Measurements from ENCODE around the gene NEDD4.

DNA sequence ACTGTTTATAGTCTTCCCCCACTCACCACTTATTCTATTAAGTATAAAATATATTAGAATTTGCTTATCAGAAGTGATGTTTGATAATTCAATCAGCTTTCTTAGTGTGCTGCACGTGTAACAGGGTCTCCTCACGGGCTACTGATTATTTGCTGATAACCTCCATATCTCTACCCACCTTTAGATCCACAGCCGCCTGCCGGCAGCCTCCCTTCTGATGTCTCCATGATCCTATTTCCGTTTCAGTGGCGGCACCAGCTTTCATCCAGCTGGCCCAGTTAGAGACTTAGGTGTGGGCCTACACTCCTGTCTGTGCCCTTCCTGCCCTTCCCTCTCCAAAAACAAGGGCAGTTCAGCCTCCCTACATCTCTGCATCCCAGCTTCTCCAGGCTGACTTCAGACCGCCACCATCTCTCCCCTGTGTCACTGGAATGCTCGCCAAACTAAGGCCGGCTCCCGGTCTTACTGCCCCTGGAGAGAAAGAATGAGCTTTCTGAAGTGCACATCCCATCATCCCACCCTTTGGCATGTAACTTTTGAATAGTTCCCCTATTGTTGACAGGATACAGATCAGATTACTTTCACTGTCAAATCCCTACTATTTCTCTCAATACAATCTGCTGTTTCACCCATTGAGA is 173.9 kb downstream of the NEDD4 start:
- TF ChIP-seq, protein P1, sequence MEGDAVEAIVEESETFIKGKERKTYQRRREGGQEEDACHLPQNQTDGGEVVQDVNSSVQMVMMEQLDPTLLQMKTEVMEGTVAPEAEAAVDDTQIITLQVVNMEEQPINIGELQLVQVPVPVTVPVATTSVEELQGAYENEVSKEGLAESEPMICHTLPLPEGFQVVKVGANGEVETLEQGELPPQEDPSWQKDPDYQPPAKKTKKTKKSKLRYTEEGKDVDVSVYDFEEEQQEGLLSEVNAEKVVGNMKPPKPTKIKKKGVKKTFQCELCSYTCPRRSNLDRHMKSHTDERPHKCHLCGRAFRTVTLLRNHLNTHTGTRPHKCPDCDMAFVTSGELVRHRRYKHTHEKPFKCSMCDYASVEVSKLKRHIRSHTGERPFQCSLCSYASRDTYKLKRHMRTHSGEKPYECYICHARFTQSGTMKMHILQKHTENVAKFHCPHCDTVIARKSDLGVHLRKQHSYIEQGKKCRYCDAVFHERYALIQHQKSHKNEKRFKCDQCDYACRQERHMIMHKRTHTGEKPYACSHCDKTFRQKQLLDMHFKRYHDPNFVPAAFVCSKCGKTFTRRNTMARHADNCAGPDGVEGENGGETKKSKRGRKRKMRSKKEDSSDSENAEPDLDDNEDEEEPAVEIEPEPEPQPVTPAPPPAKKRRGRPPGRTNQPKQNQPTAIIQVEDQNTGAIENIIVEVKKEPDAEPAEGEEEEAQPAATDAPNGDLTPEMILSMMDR (IDR thresholded peaks at IDR 0.05): no peak
- no peak for TF ChIP-seq POLR2AphosphoS5 (IDR thresholded peaks at IDR 0.05)
- TF ChIP-seq POLR2A (IDR thresholded peaks at IDR 0.05; ENCODE audit: low read depth): no peak

All from esophagus muscularis mucosa (tissue), 3 donors.